ENCODE measurements around the gene IGF2.

Gene IGF2

GRCh38 chr11:2096011-2096918, 42.9 kb downstream of the IGF2 start:
- no peak for TF ChIP-seq GATA3 (IDR thresholded peaks at IDR 0.05; ENCODE audit: low read depth, low read length)
- TF ChIP-seq GATA2 (IDR thresholded peaks at IDR 0.05; ENCODE audit: low read depth, low read length), result no peak

GRCh38 chr11:2095542-2095941, 43.6 kb downstream of the IGF2 start:
- TF ChIP-seq GATA2 (IDR thresholded peaks at IDR 0.05; ENCODE audit: low read depth, low read length) (no peak), GATA3 (IDR thresholded peaks at IDR 0.05; ENCODE audit: low read depth, low read length) (no peak)

GRCh38 chr11:2095198-2095520, 44.0 kb downstream of the IGF2 start:
- TF ChIP-seq GATA2 (IDR thresholded peaks at IDR 0.05; ENCODE audit: low read depth, low read length) (no peak), GATA3 (IDR thresholded peaks at IDR 0.05; ENCODE audit: low read depth, low read length) (no peak)

- TF ChIP-seq GATA2 (IDR thresholded peaks at IDR 0.05; ENCODE audit: low read depth, low read length) (no peak), GATA3 (IDR thresholded peaks at IDR 0.05; ENCODE audit: low read depth, low read length) (no peak)
Observed at GRCh38 chr11:2094354-2095197, 44.6 kb downstream of the IGF2 start.

GRCh38 chr11:2093575-2094353, 45.4 kb downstream of the IGF2 start:
- TF ChIP-seq GATA2 (IDR thresholded peaks at IDR 0.05; ENCODE audit: low read depth, low read length), result no peak
- no peak for TF ChIP-seq GATA3 (IDR thresholded peaks at IDR 0.05; ENCODE audit: low read depth, low read length)

- no peak for TF ChIP-seq GATA2 (IDR thresholded peaks at IDR 0.05; ENCODE audit: low read depth, low read length)
- TF ChIP-seq GATA3 (IDR thresholded peaks at IDR 0.05; ENCODE audit: low read depth, low read length), result no peak
Observed at GRCh38 chr11:2092956-2093412, 46.2 kb downstream of the IGF2 start.

- TF ChIP-seq GATA2 (IDR thresholded peaks at IDR 0.05; ENCODE audit: low read depth, low read length), result no peak
Observed at GRCh38 chr11:2092464-2092910, 46.7 kb downstream of the IGF2 start.

GRCh38 chr11:2091786-2092463, 47.3 kb downstream of the IGF2 start:
- TF ChIP-seq GATA3 (IDR thresholded peaks at IDR 0.05; ENCODE audit: low read depth, low read length), result no peak
- no peak for TF ChIP-seq GATA2 (IDR thresholded peaks at IDR 0.05; ENCODE audit: low read depth, low read length)

GRCh38 chr11:2091112-2091746, 48.0 kb downstream of the IGF2 start:
- TF ChIP-seq GATA2 (IDR thresholded peaks at IDR 0.05; ENCODE audit: low read depth, low read length) (no peak), GATA3 (IDR thresholded peaks at IDR 0.05; ENCODE audit: low read depth, low read length) (no peak)

GRCh38 chr11:2090172-2091111, 48.7 kb downstream of the IGF2 start:
- TF ChIP-seq GATA3 (IDR thresholded peaks at IDR 0.05; ENCODE audit: low read depth, low read length), result no peak
- TF ChIP-seq GATA2 (IDR thresholded peaks at IDR 0.05; ENCODE audit: low read depth, low read length), result no peak

- TF ChIP-seq GATA2 (IDR thresholded peaks at IDR 0.05; ENCODE audit: low read depth, low read length) (no peak), GATA3 (IDR thresholded peaks at IDR 0.05; ENCODE audit: low read depth, low read length) (no peak)
Observed at GRCh38 chr11:2089536-2090165, 49.5 kb downstream of the IGF2 start.
